ENCODE results near the gene SPRR2G. TPM values are rescaled to one million over a fixed set of nuclear protein-coding genes. Genes with fewer than 3 reads are reported as not detected.
"Not testable (repeated sequence)": the region's sequence is repeated elsewhere in the genome, so short reads cannot be mapped to it uniquely, and the experiment has no call there.

Gene SPRR2G
- not detected in 2 replicates for total RNA-seq

DNA sequence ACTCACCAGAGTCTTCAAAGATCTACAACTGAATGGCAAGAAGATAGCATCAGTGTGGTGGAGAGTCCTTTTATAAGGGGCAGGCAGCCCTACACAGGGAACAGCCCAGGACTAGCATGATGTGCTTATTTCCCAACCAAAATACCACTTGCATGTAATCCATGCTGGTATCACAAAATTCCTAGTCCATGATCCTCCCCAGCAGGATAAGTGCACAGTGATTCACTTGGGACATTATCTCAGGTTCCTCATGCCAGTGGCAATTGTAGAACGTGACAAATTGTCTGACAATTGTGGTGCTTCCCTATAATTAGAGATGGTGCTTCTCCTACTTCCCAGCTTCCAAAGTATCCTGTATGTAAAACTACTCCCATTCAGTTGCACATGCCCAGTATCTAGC lies at the start of gene SPRR2G:
Gene SPRR2G, minus strand, starts transcription at position 45 of the 400 bp plus-strand sequence. CDS start 780 bp downstream, outside the sequence.
- no peak for DNase-seq (ENCODE audit: low read depth in 2 of 2)

GRCh38 chr1:153195216-153195615 lies 44.5 kb upstream of the SPRR2G start:
- no peak for DNase-seq (ENCODE audit: low read depth in 2 of 2)

DNA sequence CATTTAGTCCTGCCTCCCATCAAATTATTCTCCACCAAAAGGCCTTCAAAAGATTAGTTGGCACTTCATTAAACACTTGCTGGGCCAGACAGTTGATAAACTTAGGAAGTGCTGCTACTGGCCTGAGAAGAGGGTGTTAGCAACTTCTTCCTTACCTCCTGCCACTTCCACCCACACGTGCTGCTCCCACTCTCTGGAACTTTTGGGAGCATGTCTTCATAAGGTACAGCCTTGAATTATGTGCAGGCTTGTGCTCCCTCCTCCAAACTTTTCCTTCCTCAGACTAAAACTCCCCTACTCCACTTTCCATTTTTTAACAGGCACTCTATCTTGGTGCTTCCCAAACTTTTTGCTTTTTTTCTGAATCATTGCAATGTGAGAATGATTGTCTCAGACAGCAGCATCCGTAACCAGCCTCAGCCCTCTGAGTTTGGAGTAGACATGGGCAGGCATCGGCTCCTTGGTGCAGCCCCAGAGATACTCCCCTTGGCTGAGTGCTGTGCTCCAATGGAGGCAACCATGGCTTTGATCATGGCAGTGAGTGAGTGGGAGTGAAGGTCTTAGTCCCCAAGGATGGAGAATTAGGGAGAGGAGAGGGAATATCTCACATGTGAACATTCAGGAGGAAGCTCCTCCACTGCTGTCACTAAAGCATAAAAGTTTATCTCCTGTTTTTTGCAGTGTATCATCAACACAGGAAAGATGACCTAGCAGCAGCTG lies 43.8 kb upstream of the SPRR2G start:
- DNase-seq (ENCODE audit: low read depth in 2 of 2) = no peak

- no peak for DNase-seq (ENCODE audit: low read depth in 2 of 2)
Observed at GRCh38 chr1:153192697-153193096, 42.0 kb upstream of the SPRR2G start.

DNA sequence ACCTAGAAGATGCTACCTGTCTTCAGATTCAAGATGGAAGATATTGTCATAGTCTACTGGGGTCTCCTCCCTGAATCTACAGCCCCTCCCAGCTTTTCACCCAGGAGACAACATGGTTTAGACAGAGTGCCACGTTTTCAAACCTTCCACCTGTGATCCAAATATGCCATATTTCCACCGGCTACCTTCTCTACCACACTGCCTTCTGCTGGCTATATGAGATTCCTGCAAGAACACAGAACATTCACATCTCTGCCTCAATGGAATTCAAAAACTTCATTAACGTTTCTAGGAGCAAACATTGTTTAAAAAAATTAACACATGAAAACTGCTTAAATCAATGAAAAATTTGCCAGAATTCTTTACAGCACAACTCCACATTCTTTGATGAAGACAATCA lies 39.7 kb upstream of the SPRR2G start:
- DNase-seq (ENCODE audit: low read depth in 2 of 2) = no peak

- DNase-seq (ENCODE audit: low read depth in 2 of 2) = not testable (repeated sequence)
Observed at GRCh38 chr1:153188301-153188700, 37.6 kb upstream of the SPRR2G start.

DNA sequence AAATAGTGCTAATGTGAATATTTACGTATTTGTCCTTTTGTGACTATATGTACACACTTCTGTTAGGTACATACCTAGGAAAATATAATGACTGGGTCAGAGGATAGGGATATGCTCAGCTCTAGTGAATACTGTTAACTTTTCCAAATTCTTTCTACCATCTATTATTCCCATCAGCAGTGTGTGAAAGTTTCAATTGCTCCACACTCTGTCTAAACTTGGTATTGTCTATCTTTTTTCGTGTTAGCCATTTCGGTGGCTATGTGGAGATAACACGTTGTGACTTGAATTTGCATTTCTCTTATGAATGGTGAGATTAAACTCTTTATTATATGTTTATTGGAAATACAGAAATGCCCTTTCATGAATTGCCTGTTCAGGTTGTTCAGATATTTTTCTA lies 29.9 kb upstream of the SPRR2G start:
- no peak for DNase-seq (ENCODE audit: low read depth in 2 of 2)

- no peak for DNase-seq (ENCODE audit: low read depth in 2 of 2)
Observed at GRCh38 chr1:153178922-153179321, 28.2 kb upstream of the SPRR2G start.

DNA sequence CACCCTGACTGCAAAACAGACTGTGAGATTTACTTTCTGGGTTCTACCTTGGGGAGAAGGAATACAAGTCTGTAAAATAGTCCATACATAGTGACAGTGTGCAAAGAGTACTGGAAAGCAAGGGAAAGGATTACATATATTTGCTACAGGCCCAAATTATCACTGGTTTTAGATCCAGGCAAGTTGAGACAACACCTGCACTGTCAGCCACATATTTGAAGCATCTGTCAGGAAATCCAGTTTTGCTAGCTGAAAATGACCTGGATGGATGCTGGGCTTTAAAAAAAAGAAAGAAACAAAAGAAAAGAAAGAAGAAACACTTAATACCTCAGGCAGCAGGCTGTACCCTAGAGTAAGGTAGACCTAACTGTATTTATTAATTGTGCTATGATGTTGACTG lies 23.9 kb upstream of the SPRR2G start:
- no peak for DNase-seq (ENCODE audit: low read depth in 2 of 2)

DNA sequence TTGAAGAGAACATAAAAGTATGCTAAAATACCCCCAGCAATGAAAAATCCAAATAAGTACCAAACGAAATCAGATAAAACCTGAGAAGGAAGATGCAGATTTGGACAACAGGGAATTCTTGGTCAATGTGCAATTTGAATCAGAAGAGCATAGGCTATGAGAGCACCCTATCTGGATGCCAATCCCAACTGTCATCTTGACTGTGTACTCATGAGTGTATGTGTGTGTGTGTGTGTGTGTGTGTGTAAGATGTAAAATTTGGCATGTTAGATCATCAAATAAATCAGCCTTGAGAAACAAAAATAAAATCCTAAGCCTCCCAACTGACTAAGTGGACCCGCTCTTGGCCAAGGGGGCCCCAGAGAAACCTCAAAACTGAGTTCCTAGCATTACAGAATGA lies 18.0 kb upstream of the SPRR2G start:
- no peak for DNase-seq (ENCODE audit: low read depth in 2 of 2)

GRCh38 chr1:153155541-153155940 lies 4.9 kb upstream of the SPRR2G start:
- DNase-seq (ENCODE audit: low read depth in 2 of 2) = no peak

GRCh38 chr1:153152481-153152880 lies 1.8 kb upstream of the SPRR2G start:
- no peak for DNase-seq (ENCODE audit: low read depth in 2 of 2)

GRCh38 chr1:153141377-153141776 lies 9.3 kb downstream of the SPRR2G start:
- DNase-seq (ENCODE audit: low read depth in 2 of 2) = no peak

DNA sequence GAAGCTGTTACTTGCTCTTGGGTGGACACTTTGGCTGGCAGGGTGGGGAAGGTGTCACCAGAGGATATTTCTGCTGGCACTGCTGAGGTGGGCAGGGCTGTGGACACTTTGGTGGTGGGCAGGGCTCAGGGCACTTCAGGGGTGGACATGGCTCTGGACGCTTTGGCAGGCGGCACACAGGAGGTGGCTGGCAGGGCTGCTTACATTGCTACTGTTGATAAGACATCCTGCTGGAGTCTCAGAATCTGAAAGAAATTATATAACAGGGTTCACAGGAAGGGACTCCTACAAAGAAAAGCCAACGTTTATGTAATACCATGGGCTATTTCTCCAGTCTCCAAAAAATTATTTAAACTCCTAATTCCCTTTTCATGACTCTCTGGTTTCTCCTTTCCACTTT lies 10.2 kb downstream of the SPRR2G start:
- DNase-seq (ENCODE audit: low read depth in 2 of 2) = no peak

- DNase-seq (ENCODE audit: low read depth in 2 of 2) = no peak
Observed at GRCh38 chr1:153133743-153134142, 16.9 kb downstream of the SPRR2G start.

GRCh38 chr1:153133267-153133666 lies 17.4 kb downstream of the SPRR2G start:
- no peak for DNase-seq (ENCODE audit: low read depth in 2 of 2)

DNA sequence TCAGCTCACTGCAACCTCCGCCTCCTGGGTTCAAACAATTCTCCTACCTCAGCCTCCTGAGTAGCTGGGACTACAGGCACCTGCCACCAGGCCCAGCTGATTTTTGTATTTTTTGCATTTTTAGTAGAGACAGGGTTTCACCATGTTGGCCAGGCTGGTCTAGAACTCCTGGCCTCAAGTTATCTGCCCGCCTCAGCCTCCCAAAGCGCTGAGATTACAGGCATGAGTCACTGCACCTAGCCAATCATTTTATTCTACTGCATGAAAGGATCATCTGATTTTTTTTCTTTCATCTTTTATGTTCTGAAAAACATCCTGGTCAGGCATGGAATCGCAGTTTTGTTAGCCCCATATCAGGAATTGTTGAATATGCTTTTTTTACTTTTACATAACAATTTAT lies 22.0 kb downstream of the SPRR2G start:
- DNase-seq (ENCODE audit: low read depth in 2 of 2) = not testable (repeated sequence)

DNA sequence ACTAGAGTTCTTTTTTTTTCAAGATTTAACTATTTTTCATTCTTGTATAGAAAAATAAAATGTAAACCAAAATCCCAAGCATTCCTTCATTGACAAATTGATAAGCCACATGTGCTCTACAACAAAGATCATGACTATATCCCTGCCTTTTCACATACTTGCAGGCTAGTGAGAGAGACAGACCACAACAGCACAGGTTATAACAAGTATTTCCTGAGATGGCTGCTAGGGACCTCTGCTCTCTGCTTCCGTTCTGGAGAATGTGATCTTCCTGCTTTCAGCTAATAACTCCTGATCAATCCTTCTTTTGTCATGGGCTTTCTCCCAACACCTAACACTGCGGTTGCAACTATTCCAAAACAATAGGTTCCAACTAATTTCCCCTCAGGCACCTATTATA lies 23.4 kb downstream of the SPRR2G start:
- DNase-seq (ENCODE audit: low read depth in 2 of 2) = no peak

GRCh38 chr1:153125536-153125935 lies 25.2 kb downstream of the SPRR2G start:
- DNase-seq (ENCODE audit: low read depth in 2 of 2) = no peak

DNA sequence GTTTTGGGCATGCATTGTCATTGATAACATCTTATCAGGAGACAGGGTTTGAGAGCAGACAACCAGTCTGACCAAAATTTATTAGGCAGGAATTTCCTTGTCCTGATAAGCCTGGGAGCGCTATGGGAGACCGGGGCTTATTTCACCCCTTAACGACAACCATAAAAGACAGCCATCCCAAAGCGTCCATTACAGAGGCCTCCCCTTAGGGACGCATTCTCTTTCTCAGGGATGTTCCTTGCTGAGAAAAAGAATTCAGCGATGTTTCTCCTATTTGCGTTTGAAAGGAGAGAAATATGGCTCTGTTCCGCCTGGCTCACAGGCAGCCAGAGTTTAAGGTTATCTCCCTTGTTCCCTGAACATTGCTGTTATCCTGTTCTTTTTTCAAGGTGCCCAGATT lies 26.9 kb downstream of the SPRR2G start:
- not testable (repeated sequence) for DNase-seq (ENCODE audit: low read depth in 2 of 2)

- DNase-seq (ENCODE audit: low read depth in 2 of 2) = no peak
Observed at GRCh38 chr1:153122831-153123421, 27.8 kb downstream of the SPRR2G start.

- no peak for DNase-seq (ENCODE audit: low read depth in 2 of 2)
Observed at GRCh38 chr1:153120945-153121344, 29.7 kb downstream of the SPRR2G start.

GRCh38 chr1:153119491-153119971 lies 31.2 kb downstream of the SPRR2G start:
- DNase-seq (ENCODE audit: low read depth in 2 of 2) = no peak

All from dermis microvascular lymphatic vessel endothelial cell (primary cell).